ENCODE results near the gene NOX1.

DNA sequence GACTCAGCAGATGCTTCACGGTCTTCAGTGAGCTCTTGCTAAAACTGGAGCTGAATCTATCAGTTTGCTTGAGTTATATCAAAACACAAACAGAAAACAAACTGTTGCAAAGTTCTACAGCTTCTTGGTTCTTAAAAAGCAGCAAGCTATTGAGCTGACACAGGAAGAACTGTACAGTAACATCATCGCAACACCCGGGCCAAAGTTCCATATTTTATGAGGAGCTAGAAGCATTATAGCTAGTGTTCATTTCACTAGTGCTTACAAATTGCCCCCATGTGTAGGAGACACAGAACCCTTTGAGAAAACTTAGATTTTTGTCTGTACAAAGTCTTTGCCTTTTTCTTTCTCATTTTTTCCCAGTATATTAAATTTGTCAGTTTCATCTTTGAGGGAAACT is 71.3 kb downstream of the NOX1 start:
- TF ChIP-seq POLR2A (IDR thresholded peaks at IDR 0.05) (no peak), CTCF (IDR thresholded peaks at IDR 0.05) (no peak), EP300 (IDR thresholded peaks at IDR 0.05) (no peak)

All from stomach (tissue), 4 donors.